B cell (primary cell): ENCODE results near the gene POLH. TPM values are rescaled to one million over a fixed set of nuclear protein-coding genes. Genes with fewer than 3 reads are reported as not detected.
A peak's percentile ranks its signal among the peaks of the same experiment; 100 is the strongest.

Source experiments
- ATAC-seq: fragments of 200-7000 bp; cut with Tn5 transposase; one replicate; pipeline ENCODE4 v1.10.0; 2021; ENCODE audit warnings: low read depth, mild to moderate bottlenecking, moderate number of reproducible peaks, moderate library complexity
- CTCF ChIA-PET: fragments of 350-600 bp; sonication (Branson Sonifier 250); formaldehyde crosslinking; loops from one replicate; lab custom pipeline; 2021; ENCODE audit warnings: antibody characterized with exemption, inconsistent platforms; lab: Charles Lee
- POLR2A ChIA-PET: fragments of 350-600 bp; sonication (Branson Sonifier 250); formaldehyde crosslinking; loops from one replicate; lab custom pipeline; 2021; ENCODE audit warnings: antibody characterized with exemption; lab: Charles Lee
- DNase-seq: peaks from one replicate; pipeline ENCODE4 v3.0.0; 2013
- H2AFZ ChIP-seq: 2 replicates; pipeline ENCODE4 v1.6.1; 2012; ENCODE audit warnings: mild to moderate bottlenecking, low read depth, low read length; ENCODE audit not compliant: insufficient read depth, poor library complexity, severe bottlenecking
- H3K27ac ChIP-seq, 2 donors: 1 replicate in 1 of 2; 2 replicates in 1 of 2; pipeline ENCODE4 v1.5.1; 2012 to 2013; ENCODE audit warnings: low read length in 2 of 2, mild to moderate bottlenecking in 2 of 2, moderate library complexity in 1 of 2
- H3K27me3 ChIP-seq, 4 experiments: fragments of 200-600 bp in 1 of 4; sonication (generic) in 1 of 4; replicated peaks in 1 of 4; 1 replicate in 2 of 4; 2 replicates in 2 of 4; pipeline versions ENCODE4 v1.6.1 to v1.7.0; 2013 to 2016; ENCODE audit warnings: low read length in 3 of 4, mild to moderate bottlenecking in 2 of 4, mixed read lengths in 1 of 4, moderate library complexity in 1 of 4; ENCODE audit not compliant: insufficient read depth in 4 of 4, control insufficient read depth in 3 of 4; ENCODE audit errors: control extremely low read depth in 1 of 4
- H3K36me3 ChIP-seq, 2 experiments: replicated peaks in 1 of 2; 1 replicate in 1 of 2; 2 replicates in 1 of 2; pipeline versions ENCODE4 v1.6.1 to v1.7.1; 2013; ENCODE audit warnings: low read length in 1 of 2; ENCODE audit not compliant: insufficient read depth in 2 of 2, control insufficient read depth in 1 of 2; ENCODE audit errors: control extremely low read depth in 1 of 2, extremely low read depth in 1 of 2
- H3K4me1 ChIP-seq, 2 donors: fragments of 200-600 bp in 1 of 2; sonication (generic) in 1 of 2; 1 replicate in 1 of 2; 2 replicates in 1 of 2; pipeline versions ENCODE4 v1.5.1 to v1.6.1; 2013 to 2017; ENCODE audit warnings: low read length in 2 of 2; ENCODE audit not compliant: control insufficient read depth in 2 of 2, insufficient read depth in 2 of 2
- H3K4me2 ChIP-seq: replicated peaks from 2 replicates; pipeline ENCODE3; 2012; ENCODE audit warnings: mild to moderate bottlenecking, low read depth, low read length; ENCODE audit not compliant: poor library complexity, severe bottlenecking
- H3K4me3 ChIP-seq, 5 experiments: fragments of 200-600 bp in 1 of 5; sonication (generic) in 1 of 5; 1 replicate in 3 of 5; 2 replicates in 2 of 5; pipeline versions ENCODE4 v1.5.1 to v1.7.0; 2011 to 2016; ENCODE audit warnings: low read length in 4 of 5, mild to moderate bottlenecking in 4 of 5, low read depth in 2 of 5, control low read depth in 1 of 5, moderate library complexity in 1 of 5; ENCODE audit not compliant: insufficient read depth in 1 of 5; ENCODE audit errors: control extremely low read depth in 1 of 5, extremely low read depth in 1 of 5
- H3K79me2 ChIP-seq: fragments of 200-600 bp; sonication (generic); one replicate; pipeline ENCODE4 v1.6.0; 2016; ENCODE audit warnings: low read length; ENCODE audit not compliant: control insufficient read depth, insufficient read depth
- H3K9ac ChIP-seq: fragments of 200-600 bp; sonication (generic); 2 replicates; pipeline ENCODE4 v1.6.1; 2017; ENCODE audit warnings: mild to moderate bottlenecking, low read length, moderate library complexity
- H3K9me3 ChIP-seq, 3 donors: one replicate each; pipeline versions ENCODE4 v1.6.1 to v1.7.1; 2013; ENCODE audit warnings: low read length in 2 of 3; ENCODE audit not compliant: control insufficient read depth in 2 of 3, insufficient read depth in 1 of 3; ENCODE audit errors: control extremely low read depth in 1 of 3
- H4K20me1 ChIP-seq: 2 replicates; pipeline ENCODE4 v1.6.0; 2012; ENCODE audit warnings: mild to moderate bottlenecking, low read length; ENCODE audit not compliant: insufficient read depth, control insufficient read depth, poor library complexity, severe bottlenecking
- H3K27ac Mint-ChIP-seq: one replicate; pipeline ENCODE4 v1.8.0; 2021; ENCODE audit warnings: mixed read lengths
- H3K27me3 Mint-ChIP-seq: one replicate; pipeline ENCODE4 v1.8.0; 2021; ENCODE audit warnings: mixed read lengths
- H3K4me1 Mint-ChIP-seq: one replicate; pipeline ENCODE4 v1.8.0; 2021; ENCODE audit warnings: mixed read lengths
- H3K4me3 Mint-ChIP-seq: one replicate; pipeline ENCODE4 v1.8.0; 2021; ENCODE audit warnings: mixed read lengths
- H3K9me3 Mint-ChIP-seq: one replicate; pipeline ENCODE4 v1.8.0; 2022; ENCODE audit warnings: mixed read lengths; ENCODE audit not compliant: insufficient read depth
- EZH2 ChIP-seq: IDR thresholded peaks from 2 replicates; pipeline ENCODE4 v1.6.1; 2012; ENCODE audit warnings: borderline replicate concordance, low read depth, mild to moderate bottlenecking, moderate library complexity, low read length; ENCODE audit not compliant: insufficient read depth, poor library complexity, severe bottlenecking
- whole genome bisulfite sequencing: methylation state at CpG from one replicate; pipeline ENCODE4 v1.1.5; 2013; ENCODE audit warnings: missing lambda C conversion rate; ENCODE audit not compliant: insufficient coverage; 5-methylcytosine and 5-hydroxymethylcytosine counted together
- intact Hi-C: fragments of 100-400 bp; cut with micrococcal nuclease; formaldehyde crosslinking; loops from one replicate; pipeline ENCODE4 v1.10.0; 2022
- polyA plus RNA-seq: library from polyadenylated mRNA; depleted of rRNA; stranded (reverse); fragments of >200 nt; gene quantifications from 2 replicates; pipeline ENCODE4 v1.2.3, GENCODE V29; 2012
- total RNA-seq, 2 donors: library from RNA; stranded (reverse); fragments of 120-200 nt in 1 of 2; gene quantifications; 1 replicate in 1 of 2; 2 replicates in 1 of 2; pipeline versions ENCODE4 v1.2.3 to v1.2.4, GENCODE V29; 2013 to 2022
- TF ChIP-seq, protein P1 (sequence below): fragments of 200-600 bp; IDR thresholded peaks from one replicate; pipeline ENCODE4 v1.8.0; 2022; ENCODE audit warnings: antibody characterized with exemption, mild to moderate bottlenecking

The POLH gene
- total and polyA plus RNA-seq, 2 donors (not counting 1 experiment from before 2014, with no cell fraction given): 14.7 to 24.8 TPM

- H3K4me2 ChIP-seq: peak overlapping the region; percentile 86
- ATAC-seq: no peak
- CTCF ChIA-PET: interaction anchor here (1.4 kb wide), 1 partner anchor 140 kb away, joined by 4 read pairs; no protein-coding TSS in a partner anchor
Measured at GRCh38 chr6:43634702-43635303, 58.8 kb downstream of the POLH start.

More at GRCh38 chr6:43634702-43635303, 58.8 kb downstream of the POLH start:
- Mint-ChIP-seq H3K27ac (peak overlapping the region; percentile 98), H3K27me3 (no peaks in the 10 kb centered on the region), H3K9me3 (no peaks in the 10 kb centered on the region), H3K4me1 (peaks cover 40% of the 10 kb centered on the region), H3K4me3 (peak overlapping the region; percentile 99)
- H3K9ac ChIP-seq: peak overlapping the region; percentile 92
- DNase-seq: no peak
- H3K4me3 ChIP-seq: peak overlapping the region in 1 of 5 experiments; percentile 97
- H3K36me3 ChIP-seq: peaks cover 2 to 4% of the 10 kb centered on the region in 2 experiments
- no peaks in the 10 kb centered on the region for H3K9me3 ChIP-seq
- peaks cover 20 to 50% of the 10 kb centered on the region in 2 donors for H3K4me1 ChIP-seq
- peaks cover 6% of the 10 kb centered on the region for H4K20me1 ChIP-seq
- H3K27ac ChIP-seq: peak overlapping the region in 1 of 2 donors; percentile 88
- intact Hi-C loops: loop anchor here (1.0 kb wide), 1 partner anchor 10 kb away; the partner anchor contains the start of gene RSPH9
- no peak for TF ChIP-seq EZH2
- TF ChIP-seq, protein P1, sequence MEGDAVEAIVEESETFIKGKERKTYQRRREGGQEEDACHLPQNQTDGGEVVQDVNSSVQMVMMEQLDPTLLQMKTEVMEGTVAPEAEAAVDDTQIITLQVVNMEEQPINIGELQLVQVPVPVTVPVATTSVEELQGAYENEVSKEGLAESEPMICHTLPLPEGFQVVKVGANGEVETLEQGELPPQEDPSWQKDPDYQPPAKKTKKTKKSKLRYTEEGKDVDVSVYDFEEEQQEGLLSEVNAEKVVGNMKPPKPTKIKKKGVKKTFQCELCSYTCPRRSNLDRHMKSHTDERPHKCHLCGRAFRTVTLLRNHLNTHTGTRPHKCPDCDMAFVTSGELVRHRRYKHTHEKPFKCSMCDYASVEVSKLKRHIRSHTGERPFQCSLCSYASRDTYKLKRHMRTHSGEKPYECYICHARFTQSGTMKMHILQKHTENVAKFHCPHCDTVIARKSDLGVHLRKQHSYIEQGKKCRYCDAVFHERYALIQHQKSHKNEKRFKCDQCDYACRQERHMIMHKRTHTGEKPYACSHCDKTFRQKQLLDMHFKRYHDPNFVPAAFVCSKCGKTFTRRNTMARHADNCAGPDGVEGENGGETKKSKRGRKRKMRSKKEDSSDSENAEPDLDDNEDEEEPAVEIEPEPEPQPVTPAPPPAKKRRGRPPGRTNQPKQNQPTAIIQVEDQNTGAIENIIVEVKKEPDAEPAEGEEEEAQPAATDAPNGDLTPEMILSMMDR: no peak
- peaks cover 47% of the 10 kb centered on the region for H3K79me2 ChIP-seq
- WGBS: 92% methylated on average over 7 of the region's 9 CpGs
- H2AFZ ChIP-seq: peak overlapping the region; percentile 97
- H3K27me3 ChIP-seq: no peaks in the 10 kb centered on the region
- POLR2A ChIA-PET: interaction anchor here (0.6 kb wide), 1 partner anchor 11 kb away, joined by 5 read pairs; no protein-coding TSS in a partner anchor
